ENCODE results near the gene MYO1A.
"Not testable (repeated sequence)": the region's sequence is repeated elsewhere in the genome, so short reads cannot be mapped to it uniquely, and the experiment has no call there.

The MYO1A gene

GRCh38 chr12:57018906-57019305 lies 31.0 kb downstream of the MYO1A start:
- DNase-seq (ENCODE audit: low read depth in 2 of 2) = no peak

DNA sequence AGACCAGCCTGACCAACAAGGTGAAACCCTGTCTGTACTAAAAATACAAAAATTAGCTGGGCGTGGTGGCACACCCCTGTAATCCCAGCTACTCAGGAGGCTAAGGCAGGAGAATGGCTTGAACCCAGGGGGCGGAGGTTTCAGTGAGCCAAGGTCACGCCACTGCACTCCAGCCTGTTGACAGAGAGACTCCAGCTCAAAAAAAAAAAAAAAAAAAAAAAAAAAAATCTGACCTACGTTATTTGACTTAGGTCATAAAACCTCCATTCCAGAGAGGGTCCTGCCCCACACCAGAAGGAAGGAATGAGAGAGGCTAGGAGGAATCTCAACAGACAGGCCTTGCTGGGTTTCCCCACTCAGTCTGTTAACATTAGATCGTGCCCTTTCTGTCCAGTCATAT lies 31.6 kb downstream of the MYO1A start:
- not testable (repeated sequence) for DNase-seq (ENCODE audit: low read depth in 2 of 2)

- no peak for DNase-seq (ENCODE audit: low read depth in 2 of 2)
These were observed 33.6 kb downstream of the MYO1A start, which contains the start of gene TAC3 for GRCh38 chr12:57016348-57016747. Gene TAC3, minus strand, starts transcription at chr12:57016529. Its CDS starts 732 bp downstream, at chr12:57015797.

DNA sequence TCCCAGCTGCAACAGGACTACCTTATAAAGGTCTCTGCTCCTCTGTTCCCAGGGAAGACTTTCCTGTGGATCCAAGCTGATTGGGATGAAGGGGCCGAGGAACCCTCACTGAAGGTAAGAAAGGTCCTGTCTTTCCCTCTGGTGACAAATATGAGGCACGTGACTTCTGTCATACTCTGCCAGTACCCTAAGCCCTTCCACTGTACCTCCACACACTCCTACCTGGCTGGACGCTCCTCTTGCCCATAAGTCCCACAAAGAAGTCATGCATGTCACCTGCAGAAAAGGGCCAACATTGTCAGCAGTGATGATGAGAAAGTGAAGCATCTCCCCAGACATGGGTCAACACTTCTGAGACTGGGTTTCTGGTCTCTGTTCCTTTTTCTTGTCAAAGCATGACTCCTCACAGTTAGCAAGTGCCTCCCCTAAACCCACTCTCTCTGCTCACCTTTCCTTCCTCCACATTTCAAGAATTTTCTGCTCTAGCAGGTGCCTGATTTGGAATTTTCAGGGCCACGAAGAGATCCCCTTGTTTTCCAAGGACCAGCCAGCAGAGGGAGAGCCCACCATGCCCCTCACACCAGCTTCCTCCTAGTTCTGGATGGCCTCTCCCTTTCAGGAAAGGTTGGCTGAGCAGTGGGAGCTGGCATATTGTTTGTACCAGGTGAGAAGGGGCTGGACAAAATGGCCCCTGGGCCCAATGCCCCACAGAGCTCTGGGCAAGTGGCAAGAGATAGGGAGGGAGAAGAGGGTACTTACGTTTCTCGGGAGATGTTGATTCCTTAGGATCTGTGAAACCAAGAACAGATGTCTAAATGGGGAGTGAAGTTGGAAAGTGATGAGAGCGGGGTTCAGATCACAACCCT lies 37.1 kb downstream of the MYO1A start:
- no peak for DNase-seq (ENCODE audit: low read depth in 2 of 2)

GRCh38 chr12:57011438-57012424 lies 38.2 kb downstream of the MYO1A start:
- no peak for DNase-seq (ENCODE audit: low read depth in 2 of 2)

DNA sequence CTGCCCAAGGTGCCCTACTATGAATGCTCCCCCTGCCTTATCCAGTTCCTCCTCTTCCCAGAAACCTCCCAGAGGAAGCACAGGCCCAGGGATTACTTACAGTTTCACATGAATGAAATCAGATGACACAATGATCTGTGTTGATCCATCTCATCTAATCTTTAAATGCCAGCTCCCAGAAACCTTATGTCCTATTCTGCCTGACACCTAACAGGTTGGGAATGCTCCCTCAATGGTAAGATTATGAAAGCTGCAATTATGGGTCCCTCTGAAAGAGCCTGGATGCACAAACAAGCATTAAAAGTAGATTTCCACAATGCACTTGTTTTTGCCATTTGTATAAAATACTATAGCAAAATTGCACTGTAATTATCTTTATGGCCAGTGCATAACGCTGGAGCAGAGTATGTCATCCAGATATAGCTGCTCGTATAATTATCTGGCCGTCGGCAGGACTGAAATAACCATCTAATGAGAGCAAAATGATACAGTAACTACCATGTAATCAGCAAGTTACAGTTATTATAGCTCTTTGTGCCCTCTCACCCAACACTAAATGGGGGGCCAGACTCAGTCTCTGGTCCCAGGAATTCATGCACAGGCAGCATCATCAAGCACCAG lies 39.2 kb downstream of the MYO1A start:
- no peak for DNase-seq (ENCODE audit: low read depth in 2 of 2)

GRCh38 chr12:57009949-57010626 lies 39.8 kb downstream of the MYO1A start:
- no peak for DNase-seq (ENCODE audit: low read depth in 2 of 2)

GRCh38 chr12:57008178-57008577 lies 41.8 kb downstream of the MYO1A start:
- no peak for DNase-seq (ENCODE audit: low read depth in 2 of 2)

DNA sequence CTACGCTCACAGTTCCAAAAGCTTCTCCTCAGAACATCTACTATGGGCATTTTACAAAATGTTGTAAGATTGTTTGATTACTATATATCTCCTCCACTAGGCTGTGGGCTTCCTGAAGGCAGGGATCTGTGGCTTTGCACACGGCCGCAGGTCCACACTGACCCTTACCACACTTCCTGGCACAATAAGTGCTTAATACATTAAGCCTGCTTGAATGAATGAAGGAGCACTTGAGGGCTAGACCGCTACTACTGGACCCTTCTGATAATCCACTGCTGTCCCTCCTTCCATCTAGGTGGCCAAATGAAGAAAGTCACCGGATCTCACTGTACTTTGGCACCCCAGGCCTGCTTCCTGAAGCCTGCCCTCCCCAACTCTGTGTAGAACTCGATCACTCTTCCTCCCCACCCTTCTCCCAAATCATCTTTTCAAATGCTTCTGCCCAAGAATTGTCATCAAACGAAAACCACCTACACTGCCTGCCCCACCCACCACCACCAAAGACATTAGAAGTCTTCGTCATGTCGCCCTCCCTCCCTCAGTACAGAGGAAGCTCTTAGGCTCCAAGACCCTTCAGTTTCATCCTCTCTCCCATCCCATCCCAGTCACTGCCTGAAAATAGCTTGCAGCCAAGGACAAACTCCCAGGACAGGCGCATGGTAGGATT lies 43.0 kb downstream of the MYO1A start:
- DNase-seq (ENCODE audit: low read depth in 2 of 2) = no peak

DNA sequence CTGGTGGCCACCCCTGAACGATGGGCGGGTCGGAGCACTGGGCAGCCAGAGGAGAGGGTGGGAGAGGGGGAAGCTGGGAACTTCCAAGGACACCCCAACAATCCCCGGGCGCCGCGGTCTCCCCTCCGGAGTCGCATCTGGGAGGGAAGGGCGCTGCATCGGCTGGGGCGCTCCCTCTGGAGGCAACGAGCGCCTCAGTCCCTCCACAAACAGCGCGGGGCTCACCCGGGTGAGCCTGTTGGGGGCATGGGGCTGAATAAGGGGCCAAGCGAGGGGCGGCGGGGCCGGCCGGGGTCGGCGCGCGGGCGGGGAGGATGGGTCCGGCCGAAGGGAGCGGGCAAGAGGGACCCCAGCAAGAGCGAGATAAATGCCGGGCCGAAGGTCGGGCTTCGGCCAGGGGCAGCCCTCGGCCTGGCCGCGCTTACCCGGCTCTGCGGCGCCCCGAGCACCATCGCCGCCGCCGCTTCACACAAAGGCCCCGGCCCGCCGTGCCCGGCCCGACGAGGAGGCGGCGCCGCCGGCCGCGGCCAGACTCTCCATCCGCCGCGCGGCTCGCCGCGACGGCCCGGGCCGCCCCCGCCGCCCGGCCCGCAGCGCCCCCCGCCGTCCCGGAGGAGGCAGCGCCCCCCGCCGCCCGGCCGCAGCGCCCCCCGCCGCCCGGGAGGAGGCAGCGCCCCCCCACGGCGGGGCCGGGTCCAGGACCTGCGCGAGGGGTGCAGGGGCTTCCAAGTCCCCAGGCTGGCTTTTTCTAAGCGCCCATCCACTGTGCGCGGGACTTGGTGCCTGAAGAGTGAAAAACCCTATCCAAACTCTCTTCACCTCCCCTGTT lies 43.7 kb downstream of the MYO1A start, which contains the start of gene ZBTB39:
Gene ZBTB39, minus strand, starts transcription at position 567 of the 829 bp plus-strand sequence. CDS start 1,629 bp downstream, outside the sequence.
- peak; percentile 58 to 68 for DNase-seq (ENCODE audit: low read depth in 2 of 2)

GRCh38 chr12:57004651-57005050 lies 45.3 kb downstream of the MYO1A start:
- no peak for DNase-seq (ENCODE audit: low read depth in 2 of 2)

- DNase-seq (ENCODE audit: low read depth in 2 of 2) = no peak
These were observed 46.5 kb downstream of the MYO1A start for GRCh38 chr12:57003395-57003794.

GRCh38 chr12:57001448-57001906 lies 48.5 kb downstream of the MYO1A start:
- peak; percentile 63 to 64 for DNase-seq (ENCODE audit: low read depth in 2 of 2)

- DNase-seq (ENCODE audit: low read depth in 2 of 2) = no peak
These were observed 49.5 kb downstream of the MYO1A start for GRCh38 chr12:57000393-57000792.

DNA sequence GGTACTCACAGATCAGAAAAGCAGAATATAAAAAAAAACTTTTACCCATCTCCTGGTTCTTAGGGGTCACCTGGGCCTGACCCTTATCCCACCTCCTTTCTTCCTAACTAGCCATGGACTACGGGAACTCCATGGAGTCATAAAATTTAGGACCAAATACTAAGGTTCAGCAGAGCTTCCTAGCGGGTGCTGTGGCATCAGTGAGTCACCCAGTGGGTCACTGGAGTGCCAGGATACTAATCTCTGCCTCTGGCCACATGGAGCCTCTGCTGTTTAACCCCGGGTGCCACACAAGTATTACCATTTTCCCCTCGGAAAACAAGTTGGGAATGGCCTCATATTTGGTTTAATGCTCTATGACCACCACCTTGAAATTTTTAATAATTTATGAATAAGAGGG lies 50.5 kb downstream of the MYO1A start:
- no peak for DNase-seq (ENCODE audit: low read depth in 2 of 2)

DNA sequence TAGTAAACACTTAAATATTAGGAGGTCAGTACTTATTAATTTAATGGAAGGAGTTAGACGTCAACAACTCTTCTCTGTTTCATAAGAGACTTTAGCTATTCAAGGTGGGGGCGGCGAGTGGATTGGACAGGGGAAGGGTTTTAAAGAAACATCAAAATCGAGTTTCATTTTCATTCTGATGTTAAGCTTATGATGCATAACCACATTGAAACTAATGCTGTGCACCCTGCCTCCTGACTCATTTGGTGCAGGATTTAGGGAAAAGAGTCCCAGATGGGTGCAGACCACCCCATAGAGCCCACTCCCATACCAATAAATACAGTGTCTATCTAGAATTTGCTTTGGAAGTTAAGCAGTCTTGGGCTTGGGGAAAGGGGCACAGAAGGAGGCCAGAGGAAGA lies 50.9 kb downstream of the MYO1A start:
- DNase-seq (ENCODE audit: low read depth in 2 of 2) = peak; percentile 26 to 38

DNA sequence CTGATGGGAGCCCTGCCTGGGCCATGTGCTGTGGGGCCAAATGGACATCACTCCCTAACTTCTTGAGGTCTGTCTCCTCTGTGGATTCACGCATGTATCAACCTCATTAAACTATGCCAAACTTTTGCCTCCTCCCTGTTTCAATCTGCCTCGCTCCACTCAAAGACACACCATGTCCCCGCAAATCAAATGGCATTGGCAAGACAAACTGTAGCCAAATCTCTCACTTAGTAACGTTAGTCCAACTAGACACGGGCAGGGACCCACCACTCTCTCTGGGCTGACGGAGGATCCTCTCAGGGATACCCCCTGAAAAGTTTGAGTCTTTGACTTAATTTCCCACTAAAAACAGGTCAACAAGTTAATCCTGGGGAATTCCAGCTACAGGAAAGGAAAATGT lies 51.6 kb downstream of the MYO1A start:
- DNase-seq (ENCODE audit: low read depth in 2 of 2) = no peak

- DNase-seq (ENCODE audit: low read depth in 2 of 2) = no peak
These were observed 53.0 kb downstream of the MYO1A start for GRCh38 chr12:56996793-56997545.

- DNase-seq (ENCODE audit: low read depth in 2 of 2) = no peak
These were observed 53.9 kb downstream of the MYO1A start for GRCh38 chr12:56995930-56996496.

Measured in stimulated activated CD8-positive, alpha-beta memory T cell treated with anti-CD3 and anti-CD28 coated beads, Interleukin-2, amount 100 ng/mL, for 48 hours (primary cell).